Activated CD8-positive, alpha-beta T cell treated with anti-CD3 and anti-CD28 coated beads for 36 hours (primary cell): ENCODE measurements around the gene CAP1. TPM values are rescaled to one million over a fixed set of nuclear protein-coding genes. Genes with fewer than 3 reads are reported as not detected.

Source experiments
- ATAC-seq: fragments of 200-7000 bp; cut with Tn5 transposase; one replicate; pipeline ENCODE4 v1.10.0; 2021; ENCODE audit warnings: mild to moderate bottlenecking, moderate library complexity
- CTCF ChIA-PET: fragments of 350-600 bp; sonication (Branson Sonifier 250); formaldehyde crosslinking; loops from one replicate; lab custom pipeline; 2021; ENCODE audit warnings: antibody characterized with exemption; lab: Charles Lee
- POLR2A ChIA-PET: fragments of 350-600 bp; sonication (Branson Sonifier 250); formaldehyde crosslinking; loops from one replicate; lab custom pipeline; 2021; ENCODE audit warnings: antibody characterized with exemption; lab: Charles Lee
- DNase-seq: peaks from one replicate; pipeline ENCODE4 v3.0.0-alpha.2; 2020
- H3K27ac Mint-ChIP-seq: one replicate; pipeline ENCODE4 v1.8.0; 2021; ENCODE audit warnings: mild to moderate bottlenecking, mixed read lengths
- H3K27me3 Mint-ChIP-seq: one replicate; pipeline ENCODE4 v1.8.0; 2021; ENCODE audit warnings: mixed read lengths
- H3K36me3 Mint-ChIP-seq: one replicate; pipeline ENCODE4 v1.8.0; 2021; ENCODE audit warnings: low read depth, mixed read lengths
- H3K4me1 Mint-ChIP-seq: one replicate; pipeline ENCODE4 v1.8.0; 2021; ENCODE audit warnings: low read depth, mixed read lengths
- H3K4me3 Mint-ChIP-seq: one replicate; pipeline ENCODE4 v1.8.0; 2021; ENCODE audit warnings: mild to moderate bottlenecking, moderate library complexity, mixed read lengths
- H3K9me3 Mint-ChIP-seq: one replicate; pipeline ENCODE4 v1.8.0; 2021; ENCODE audit warnings: mixed read lengths
- CTCF ChIP-seq: fragments of 200-600 bp; IDR thresholded peaks from one replicate; pipeline ENCODE4 v1.8.0; 2022; ENCODE audit warnings: antibody characterized with exemption, mild to moderate bottlenecking
- intact Hi-C: fragments of 100-400 bp; cut with micrococcal nuclease; formaldehyde crosslinking; loops from one replicate; pipeline ENCODE4 v1.10.0; 2022
- total RNA-seq, 2 experiments: library from RNA; stranded (reverse); gene quantifications; one replicate each; pipeline ENCODE4 v1.2.3, GENCODE V29; 2021

CAP1 gene
- total RNA-seq, 2 experiments from 2014 or later: 511 to 512 TPM

DNA sequence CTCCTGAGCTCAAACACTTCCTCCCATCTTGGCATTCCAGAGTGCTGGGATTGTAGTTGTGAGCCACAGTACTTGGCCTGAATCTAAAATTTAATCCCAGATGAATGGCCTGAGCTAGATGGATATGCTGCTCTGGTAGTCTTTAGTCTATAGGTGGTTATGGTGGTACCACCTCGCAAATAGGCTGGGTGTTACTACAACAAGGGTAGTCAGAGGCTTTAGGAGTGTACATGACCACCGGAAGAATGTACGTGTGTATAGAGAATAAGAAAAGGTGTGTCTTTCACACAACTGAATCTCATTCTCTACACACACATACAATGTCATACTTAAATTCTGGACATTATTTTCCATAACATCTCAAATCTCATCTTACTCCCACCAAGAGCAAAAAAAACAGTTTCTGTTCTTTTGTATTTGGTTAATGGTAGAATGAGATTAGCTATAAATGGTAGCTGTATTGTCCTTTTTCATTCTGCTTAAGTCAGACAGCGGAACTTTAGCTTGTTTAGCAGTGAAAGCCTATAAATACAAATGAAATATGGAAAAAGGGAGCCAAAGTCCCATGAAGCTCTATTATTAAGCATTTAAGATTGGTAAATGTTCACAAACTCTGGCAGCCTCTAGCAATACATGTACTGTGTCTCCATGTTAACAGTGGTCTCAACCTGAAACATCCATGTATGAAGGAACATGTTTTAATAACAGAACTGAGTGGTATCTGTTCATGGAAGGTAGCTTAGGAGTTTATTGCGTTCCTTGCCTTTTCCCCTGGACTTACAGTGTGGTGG lies 16.2 kb downstream of the CAP1 start:
- ChIA-PET CTCF (interaction anchor here (0.7 to 3.2 kb wide), 6 partner anchors 15 to 282 kb away, joined by 3 to 11 read pairs (median 5); no protein-coding TSS in a partner anchor), POLR2A (interaction anchor here (0.8 to 1.2 kb wide), 2 partner anchors 14 to 17 kb away, joined by 3 to 5 read pairs; partner anchors contain the start of gene CAP1)
- H3K4me1 Mint-ChIP-seq: peaks cover 91% of the 10 kb centered on the region
- ATAC-seq (peak; percentile 45), DNase-seq (no peak)
- H3K27me3 Mint-ChIP-seq: no peaks in the 10 kb centered on the region
- peaks cover 73% of the 10 kb centered on the region for H3K36me3 Mint-ChIP-seq
- intact Hi-C loops: no loop called here
- H3K4me3 Mint-ChIP-seq: no peak overlapping the region
- no peaks in the 10 kb centered on the region for H3K9me3 Mint-ChIP-seq
- peak overlapping the region; percentile 91 for H3K27ac Mint-ChIP-seq
- TF ChIP-seq CTCF: no peak

DNA sequence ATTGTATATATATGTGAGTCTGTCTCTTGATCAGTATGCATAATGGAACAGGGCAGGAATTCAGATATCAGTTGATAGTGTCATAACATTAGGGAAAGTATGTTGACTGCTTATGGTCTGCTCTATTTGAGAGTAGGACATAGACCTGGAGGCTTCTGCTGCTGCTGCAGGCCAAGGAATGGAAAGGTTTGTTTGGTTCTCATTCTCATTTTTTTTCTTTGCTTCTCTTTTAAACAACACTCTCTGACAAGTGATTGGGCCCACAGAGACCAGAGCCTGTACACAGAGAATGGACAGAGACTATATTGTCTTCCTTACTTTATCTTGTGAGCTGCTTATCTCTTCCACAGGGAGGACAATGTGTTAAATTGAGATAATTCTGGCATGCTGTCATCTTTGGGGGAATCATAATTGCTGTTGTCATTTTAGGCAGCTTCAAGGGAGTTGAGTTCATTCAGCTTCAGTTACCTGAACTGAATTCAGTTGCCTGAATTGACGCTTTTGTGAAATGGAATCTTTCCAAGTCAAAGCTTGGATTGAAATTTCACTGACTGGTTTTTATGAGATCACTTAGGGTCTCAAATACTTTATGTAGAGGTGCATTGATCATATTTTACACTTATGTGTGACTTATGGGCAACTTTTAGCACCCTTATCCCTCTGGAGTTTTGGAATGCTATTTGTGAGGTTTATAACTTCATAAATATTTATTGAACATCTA lies 16.9 kb downstream of the CAP1 start:
- no peak for ATAC-seq
- intact Hi-C loops: no loop called here
- H3K27ac Mint-ChIP-seq: peak overlapping the region; percentile 91
- H3K27me3 Mint-ChIP-seq: no peaks in the 10 kb centered on the region
- peaks cover 90% of the 10 kb centered on the region for H3K4me1 Mint-ChIP-seq
- ChIA-PET CTCF (interaction anchor here (0.6 to 3.2 kb wide), 7 partner anchors 8 to 282 kb away, joined by 3 to 11 read pairs (median 4); no protein-coding TSS in a partner anchor), POLR2A (interaction anchor here (0.5 to 1.8 kb wide), 7 partner anchors 8 to 18 kb away, joined by 3 to 15 read pairs (median 5); partner anchors contain the start of gene CAP1)
- no peak overlapping the region for H3K4me3 Mint-ChIP-seq
- H3K36me3 Mint-ChIP-seq: peaks cover 73% of the 10 kb centered on the region
- no peak for TF ChIP-seq CTCF
- no peaks in the 10 kb centered on the region for H3K9me3 Mint-ChIP-seq
- DNase-seq: no peak

DNA sequence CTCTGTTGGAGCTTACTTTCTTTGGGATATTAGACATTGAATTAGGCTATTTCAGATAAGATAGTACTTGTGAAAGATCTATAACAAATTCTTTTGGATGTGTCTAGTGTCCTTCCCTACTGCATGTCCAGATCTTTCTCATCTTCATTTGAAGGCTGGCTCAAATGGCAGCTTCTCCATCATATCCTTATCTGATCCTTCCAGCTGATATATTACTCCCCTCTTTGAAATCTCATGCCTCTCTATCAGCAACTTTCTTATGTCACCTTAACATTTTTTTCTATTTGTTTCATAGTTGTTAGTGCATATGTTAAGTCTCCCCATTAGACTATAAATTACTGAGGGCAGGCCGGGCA lies 17.5 kb downstream of the CAP1 start:
- ATAC-seq: no peak
- H3K27ac Mint-ChIP-seq: peak overlapping the region; percentile 91
- intact Hi-C loops: no loop called here
- ChIA-PET POLR2A (interaction anchor here (0.5 to 1.8 kb wide), 6 partner anchors 9 to 17 kb away, joined by 3 to 15 read pairs (median 4); no protein-coding TSS in a partner anchor), CTCF (interaction anchor here (0.6 to 3.2 kb wide), 7 partner anchors 9 to 281 kb away, joined by 3 to 11 read pairs (median 4); no protein-coding TSS in a partner anchor)
- peaks cover 90% of the 10 kb centered on the region for H3K4me1 Mint-ChIP-seq
- peaks cover 73% of the 10 kb centered on the region for H3K36me3 Mint-ChIP-seq
- no peaks in the 10 kb centered on the region for H3K27me3 Mint-ChIP-seq
- no peak for TF ChIP-seq CTCF
- no peak overlapping the region for H3K4me3 Mint-ChIP-seq
- H3K9me3 Mint-ChIP-seq: no peaks in the 10 kb centered on the region
- no peak for DNase-seq

DNA sequence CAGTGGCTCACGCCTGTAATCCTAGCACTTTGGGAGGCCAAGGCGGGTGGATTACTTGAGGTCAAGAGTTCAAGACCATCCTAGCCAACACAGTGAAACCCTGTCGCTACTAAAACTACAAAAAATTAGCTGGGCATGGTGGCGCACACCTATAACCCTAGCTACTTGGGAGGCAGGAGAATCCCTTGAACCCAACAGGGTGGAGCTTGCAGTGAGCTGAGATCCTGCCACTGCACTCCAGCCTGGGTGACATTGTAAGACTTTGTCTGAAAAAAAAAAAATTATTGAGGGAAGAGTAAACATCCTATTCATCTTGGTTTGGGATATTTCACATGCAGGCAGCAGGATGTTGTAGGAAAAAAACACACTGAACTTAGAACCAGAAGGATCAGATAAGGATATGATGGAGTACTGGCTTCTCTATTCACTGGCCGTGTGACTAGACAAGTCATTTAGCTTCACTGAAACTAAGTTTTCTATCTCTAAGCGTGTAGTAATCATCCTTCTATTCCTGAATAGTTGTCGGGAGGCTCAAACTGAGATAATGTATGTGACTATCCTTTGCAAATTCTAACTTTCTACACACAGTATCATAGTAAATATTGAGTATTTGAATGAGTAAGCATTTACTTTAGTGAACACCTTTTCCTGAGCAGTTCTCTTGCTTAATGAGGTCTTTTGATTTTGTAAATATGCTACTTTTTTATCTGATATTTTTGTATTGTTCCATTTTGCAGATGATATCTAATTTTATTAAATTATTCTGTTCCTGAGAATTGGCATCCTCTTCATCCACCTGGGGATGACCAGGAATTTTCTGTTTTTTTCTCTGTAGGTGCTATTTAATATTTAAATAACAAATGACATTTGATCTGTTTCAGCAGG lies 18.2 kb downstream of the CAP1 start:
- DNase-seq: no peak
- Mint-ChIP-seq H3K9me3 (no peaks in the 10 kb centered on the region), H3K27ac (peak overlapping the region; percentile 91), H3K27me3 (no peaks in the 10 kb centered on the region), H3K4me1 (peaks cover 89% of the 10 kb centered on the region), H3K36me3 (peaks cover 75% of the 10 kb centered on the region), H3K4me3 (peak overlapping the region; percentile 53)
- CTCF ChIA-PET: interaction anchor here (1.4 to 3.2 kb wide), 5 partner anchors 9 to 280 kb away, joined by 4 to 11 read pairs (median 6); no protein-coding TSS in a partner anchor
- POLR2A ChIA-PET: interaction anchor here (1.1 to 1.8 kb wide), 6 partner anchors 9 to 17 kb away, joined by 3 to 15 read pairs (median 5); no protein-coding TSS in a partner anchor
- TF ChIP-seq CTCF: no peak
- ATAC-seq: peak; percentile 28
- intact Hi-C loops: no loop called here
